HG02970 (cell line): ENCODE measurements around the gene FNDC3B.

Experiments used
- ATAC-seq: cut with Tn5 transposase; IDR thresholded peaks from one replicate; pipeline ENCODE4 v1.9.1; 2021; ENCODE audit warnings: mild to moderate bottlenecking, moderate library complexity, moderate number of reproducible peaks; ENCODE audit not compliant: unreplicated experiment, low FRiP score

FNDC3B gene

GRCh38 chr3:172051957-172052354 lies 12.6 kb downstream of the FNDC3B start:
- no peak for ATAC-seq

GRCh38 chr3:172052405-172052804 lies 13.0 kb downstream of the FNDC3B start:
- no peak for ATAC-seq

- ATAC-seq: no peak
These were observed 14.9 kb downstream of the FNDC3B start for GRCh38 chr3:172054115-172054764.

GRCh38 chr3:172056416-172056815 lies 17.0 kb downstream of the FNDC3B start:
- no peak for ATAC-seq

GRCh38 chr3:172057059-172057458 lies 17.7 kb downstream of the FNDC3B start:
- ATAC-seq: no peak

- no peak for ATAC-seq
These were observed 18.4 kb downstream of the FNDC3B start for GRCh38 chr3:172057624-172058327.

GRCh38 chr3:172059532-172059931 lies 20.2 kb downstream of the FNDC3B start:
- no peak for ATAC-seq

- no peak for ATAC-seq
These were observed 20.9 kb downstream of the FNDC3B start for GRCh38 chr3:172060234-172060633.

- ATAC-seq: peak; percentile 88
These were observed 22.4 kb downstream of the FNDC3B start for GRCh38 chr3:172061724-172062184.

- no peak for ATAC-seq
These were observed 23.4 kb downstream of the FNDC3B start for GRCh38 chr3:172062761-172063160.

GRCh38 chr3:172063456-172064432 lies 24.4 kb downstream of the FNDC3B start:
- ATAC-seq: no peak

GRCh38 chr3:172065527-172065926 lies 26.1 kb downstream of the FNDC3B start:
- ATAC-seq: no peak

GRCh38 chr3:172065967-172066762 lies 26.8 kb downstream of the FNDC3B start:
- ATAC-seq: no peak

GRCh38 chr3:172066880-172067796 lies 27.8 kb downstream of the FNDC3B start:
- no peak for ATAC-seq

GRCh38 chr3:172067837-172068440 lies 28.6 kb downstream of the FNDC3B start:
- ATAC-seq: no peak

GRCh38 chr3:172068977-172069376 lies 29.6 kb downstream of the FNDC3B start:
- ATAC-seq: no peak

GRCh38 chr3:172069478-172069877 lies 30.1 kb downstream of the FNDC3B start:
- no peak for ATAC-seq

GRCh38 chr3:172070269-172070668 lies 30.9 kb downstream of the FNDC3B start:
- no peak for ATAC-seq

GRCh38 chr3:172070802-172071201 lies 31.4 kb downstream of the FNDC3B start:
- ATAC-seq: no peak
